Mesenchymal stem cell (in vitro differentiated cells and primary cell): ENCODE measurements around the gene RPH3AL.

Source experiments
- DNase-seq: peaks from one replicate; pipeline ENCODE4 v3.0.0-alpha.2; 2013
- H2AFZ ChIP-seq: one replicate; pipeline ENCODE4 v1.6.1; 2013; ENCODE audit warnings: low read depth, mild to moderate bottlenecking, control low read depth, inconsistent platforms, low read length, moderate library complexity
- H2AK5ac ChIP-seq: 2 replicates; pipeline ENCODE4 v1.6.1; 2013; ENCODE audit warnings: low read length, moderate library complexity, mild to moderate bottlenecking, inconsistent platforms; ENCODE audit not compliant: severe bottlenecking
- H2BK120ac ChIP-seq: one replicate; pipeline ENCODE4 v1.6.1; 2013; ENCODE audit warnings: low read depth, mild to moderate bottlenecking, inconsistent platforms, low read length, moderate library complexity
- H2BK12ac ChIP-seq, 2 experiments: one replicate each; pipeline ENCODE4 v1.6.1; 2013; ENCODE audit warnings: inconsistent platforms in 2 of 2, low read length in 2 of 2, mild to moderate bottlenecking in 2 of 2, moderate library complexity in 2 of 2, control low read depth in 1 of 2
- H2BK15ac ChIP-seq: one replicate; pipeline ENCODE4 v1.6.1; 2013; ENCODE audit warnings: mild to moderate bottlenecking, low read depth, inconsistent platforms; ENCODE audit not compliant: poor library complexity, severe bottlenecking
- H2BK5ac ChIP-seq: 2 replicates; pipeline ENCODE4 v1.6.1; 2013; ENCODE audit warnings: low read depth, mild to moderate bottlenecking, low read length, control low read depth, inconsistent platforms; ENCODE audit not compliant: poor library complexity, severe bottlenecking
- H3K14ac ChIP-seq, 2 experiments: one replicate each; pipeline ENCODE4 v1.6.1; 2013; ENCODE audit warnings: inconsistent platforms in 2 of 2, low read length in 2 of 2, control low read depth in 1 of 2, mild to moderate bottlenecking in 1 of 2, moderate library complexity in 1 of 2
- H3K18ac ChIP-seq, 2 experiments: one replicate each; pipeline ENCODE4 v1.6.1; 2013; ENCODE audit warnings: inconsistent platforms in 2 of 2, low read length in 2 of 2, control low read depth in 1 of 2, low read depth in 1 of 2, mild to moderate bottlenecking in 1 of 2
- H3K23ac ChIP-seq, 2 experiments: one replicate each; pipeline ENCODE4 v1.6.1; 2013; ENCODE audit warnings: inconsistent platforms in 2 of 2, low read length in 2 of 2, mild to moderate bottlenecking in 2 of 2, moderate library complexity in 2 of 2, control low read depth in 1 of 2
- H3K27ac ChIP-seq: 2 replicates; pipeline ENCODE4 v1.5.1; 2013; ENCODE audit warnings: mild to moderate bottlenecking, moderate library complexity, low read length, control low read depth, inconsistent platforms; ENCODE audit not compliant: poor library complexity, severe bottlenecking
- H3K27me3 ChIP-seq, 2 experiments: 2 replicates each; pipeline versions ENCODE4 v1.6.1 to v1.7.0; 2013; ENCODE audit warnings: low read length in 2 of 2, mild to moderate bottlenecking in 2 of 2, moderate library complexity in 2 of 2, control low read depth in 1 of 2, inconsistent platforms in 1 of 2; ENCODE audit not compliant: control insufficient read depth in 1 of 2, insufficient read depth in 1 of 2
- H3K36me3 ChIP-seq, 2 experiments: 2 replicates each; pipeline versions ENCODE4 v1.6.1 to v1.7.0; 2013; ENCODE audit warnings: low read length in 2 of 2, control low read depth in 1 of 2, inconsistent platforms in 1 of 2, low read depth in 1 of 2, mild to moderate bottlenecking in 1 of 2; ENCODE audit not compliant: insufficient read depth in 2 of 2, control insufficient read depth in 1 of 2
- H3K4ac ChIP-seq, 2 experiments: one replicate each; pipeline ENCODE4 v1.6.1; 2013; ENCODE audit warnings: inconsistent platforms in 2 of 2, low read length in 2 of 2, mild to moderate bottlenecking in 2 of 2, moderate library complexity in 2 of 2, control low read depth in 1 of 2, low read depth in 1 of 2
- H3K4me1 ChIP-seq: 2 replicates; pipeline ENCODE4 v1.6.1; 2013; ENCODE audit warnings: low read depth, low read length, control low read depth; ENCODE audit not compliant: control insufficient read depth, insufficient read depth
- H3K4me2 ChIP-seq: 2 replicates; pipeline ENCODE4 v1.6.1; 2013; ENCODE audit warnings: low read length, mild to moderate bottlenecking, inconsistent platforms; ENCODE audit not compliant: poor library complexity, severe bottlenecking
- H3K4me3 ChIP-seq, 2 experiments: 2 replicates each; pipeline versions ENCODE4 v1.5.1 to v1.7.0; 2013; ENCODE audit warnings: low read length in 2 of 2, mild to moderate bottlenecking in 2 of 2, control low read depth in 1 of 2, low read depth in 1 of 2; ENCODE audit not compliant: insufficient read depth in 1 of 2
- H3K79me1 ChIP-seq: replicated peaks from 2 replicates; pipeline ENCODE4 v1.6.1; 2013; ENCODE audit warnings: mild to moderate bottlenecking, control low read depth, low read length, inconsistent platforms; ENCODE audit not compliant: poor library complexity, severe bottlenecking
- H3K9ac ChIP-seq: 2 replicates; pipeline ENCODE4 v1.7.0; 2013; ENCODE audit warnings: mild to moderate bottlenecking, low read length, moderate library complexity
- H3K9me3 ChIP-seq: 2 replicates; pipeline ENCODE4 v1.7.0; 2013; ENCODE audit warnings: mild to moderate bottlenecking, low read length; ENCODE audit not compliant: control insufficient read depth
- H4K8ac ChIP-seq: one replicate; pipeline ENCODE4 v1.6.1; 2013; ENCODE audit warnings: inconsistent platforms, mild to moderate bottlenecking, low read length, moderate library complexity
- H4K91ac ChIP-seq: one replicate; pipeline ENCODE4 v1.6.1; 2013; ENCODE audit warnings: mild to moderate bottlenecking, low read length, inconsistent platforms
- whole genome bisulfite sequencing: methylation state at CpG from one replicate; pipeline ENCODE4 v1.1.7; 2013; ENCODE audit warnings: mixed read lengths; 5-methylcytosine and 5-hydroxymethylcytosine counted together

Gene RPH3AL

GRCh38 chr17:229709-230394, 122.8 kb downstream of the RPH3AL start:
- H2BK12ac ChIP-seq: no peak overlapping the region
- H3K23ac ChIP-seq: no peak overlapping the region
- no peak overlapping the region for H2BK120ac ChIP-seq
- no peak overlapping the region for H3K4ac ChIP-seq
- H2AK5ac ChIP-seq: peak overlapping the region; percentile 8
- H2BK5ac ChIP-seq: no peak overlapping the region
- H3K14ac ChIP-seq: peak overlapping the region in 1 of 2 experiments; percentile 35
- H3K36me3 ChIP-seq: peaks cover 0 to 3% of the 10 kb centered on the region in 2 experiments
- H4K8ac ChIP-seq: peak overlapping the region; percentile 38
- no peak overlapping the region for H3K27ac ChIP-seq
- H3K4me3 ChIP-seq: no peak overlapping the region
- H2BK15ac ChIP-seq: peak overlapping the region; percentile 37
- no peak overlapping the region for H3K18ac ChIP-seq
- H3K9me3 ChIP-seq: no peaks in the 10 kb centered on the region
- no peak for DNase-seq
- H3K9ac ChIP-seq: no peak overlapping the region
- no peaks in the 10 kb centered on the region for H3K79me1 ChIP-seq
- H3K4me1 ChIP-seq: peaks cover 27% of the 10 kb centered on the region
- 93% methylated on average over 9 of the region's 15 CpGs for WGBS
- no peak overlapping the region for H4K91ac ChIP-seq
- H3K27me3 ChIP-seq: peaks cover 0 to 23% of the 10 kb centered on the region in 2 experiments
- no peak overlapping the region for H3K4me2 ChIP-seq
- no peak overlapping the region for H2AFZ ChIP-seq

GRCh38 chr17:228951-229708, 123.5 kb downstream of the RPH3AL start:
- Histone ChIP-seq H2AFZ (no peak overlapping the region), H4K91ac (no peak overlapping the region), H3K9ac (no peak overlapping the region), H3K9me3 (no peaks in the 10 kb centered on the region), H3K18ac (no peak overlapping the region), H3K27ac (no peak overlapping the region), H3K36me3 (peaks cover 0 to 3% of the 10 kb centered on the region in 2 experiments), H3K27me3 (peaks cover 0 to 23% of the 10 kb centered on the region in 2 experiments), H3K14ac (peak overlapping the region in 1 of 2 experiments; percentile 35), H2BK15ac (no peak overlapping the region), H3K79me1 (no peaks in the 10 kb centered on the region), H2BK5ac (no peak overlapping the region), H3K4ac (no peak overlapping the region), H3K4me1 (peaks cover 27% of the 10 kb centered on the region), H2BK120ac (no peak overlapping the region), H3K4me3 (no peak overlapping the region), H2AK5ac (peak overlapping the region; percentile 8), H2BK12ac (no peak overlapping the region), H4K8ac (peak overlapping the region; percentile 38), H3K4me2 (no peak overlapping the region), H3K23ac (no peak overlapping the region)
- DNase-seq: no peak
- WGBS: 72% methylated on average over 8 of the region's 8 CpGs

GRCh38 chr17:227946-228615, 124.5 kb downstream of the RPH3AL start:
- H4K91ac ChIP-seq: no peak overlapping the region
- H2BK5ac ChIP-seq: no peak overlapping the region
- H2AK5ac ChIP-seq: no peak overlapping the region
- H3K36me3 ChIP-seq: peaks cover 0 to 3% of the 10 kb centered on the region in 2 experiments
- WGBS: 80% methylated on average over 18 of the region's 19 CpGs
- peaks cover 24% of the 10 kb centered on the region for H3K4me1 ChIP-seq
- H3K9me3 ChIP-seq: no peaks in the 10 kb centered on the region
- H2BK120ac ChIP-seq: no peak overlapping the region
- no peak overlapping the region for H3K9ac ChIP-seq
- H2AFZ ChIP-seq: no peak overlapping the region
- H4K8ac ChIP-seq: no peak overlapping the region
- H3K79me1 ChIP-seq: no peaks in the 10 kb centered on the region
- no peak overlapping the region for H3K4me2 ChIP-seq
- H3K4ac ChIP-seq: no peak overlapping the region
- no peak overlapping the region for H2BK12ac ChIP-seq
- DNase-seq: no peak
- H3K27me3 ChIP-seq: peaks cover 0 to 23% of the 10 kb centered on the region in 2 experiments
- H3K27ac ChIP-seq: no peak overlapping the region
- H3K14ac ChIP-seq: no peak overlapping the region
- no peak overlapping the region for H2BK15ac ChIP-seq
- no peak overlapping the region for H3K4me3 ChIP-seq
- no peak overlapping the region for H3K18ac ChIP-seq
- no peak overlapping the region for H3K23ac ChIP-seq
